Measurements from ENCODE around the gene URI1. TPM values are rescaled to one million over a fixed set of nuclear protein-coding genes. Genes with fewer than 3 reads are reported as not detected.

The URI1 gene
- total RNA-seq, 1 experiment from 2014 or later: 76.2 TPM

DNA sequence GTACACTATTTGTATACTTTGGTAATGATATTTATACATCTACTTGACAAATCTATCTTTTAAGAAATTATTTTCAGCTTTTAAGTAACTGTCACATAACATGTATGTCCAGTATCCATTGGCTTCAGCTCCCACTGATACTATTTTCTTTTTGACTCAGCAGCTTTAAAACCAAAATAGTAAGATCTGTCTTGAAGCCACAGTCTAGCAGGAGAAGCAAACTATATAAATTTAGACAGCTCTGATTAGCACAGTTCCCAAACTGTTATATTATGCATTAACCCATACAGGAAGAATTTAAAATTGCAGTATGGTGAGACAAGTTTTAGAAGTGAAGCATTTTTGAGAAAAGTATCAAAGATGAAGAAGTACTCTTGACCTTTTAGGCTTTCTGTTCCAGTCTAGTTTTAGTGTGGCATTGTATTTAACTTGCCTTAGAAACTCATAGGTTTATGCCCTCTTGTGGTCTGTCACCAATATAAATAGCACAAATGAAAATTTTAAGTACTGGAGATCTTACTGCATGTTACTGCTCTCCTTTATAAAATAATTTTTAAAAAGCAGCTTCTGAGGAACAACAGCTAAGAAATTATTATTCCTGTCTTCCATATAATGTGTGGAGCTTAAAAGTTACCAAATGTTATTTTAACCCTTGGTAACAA is 24.7 kb downstream of the URI1 start:
- H3K4me3 ChIP-seq: no peak overlapping the region
- no peaks in the 10 kb centered on the region for H3K36me3 ChIP-seq
- peaks cover 11% of the 10 kb centered on the region for H3K4me1 ChIP-seq (replicated peaks)
- H3K27me3 ChIP-seq (replicated peaks): no peaks in the 10 kb centered on the region
- H3K9me3 ChIP-seq (replicated peaks): no peaks in the 10 kb centered on the region
- no peak overlapping the region for H3K27ac ChIP-seq
- peak in 1 of 2 experiments; percentile 23 for DNase-seq (ENCODE audit: low read depth in 1 of 2, low spot score in 2 of 2)

DNA sequence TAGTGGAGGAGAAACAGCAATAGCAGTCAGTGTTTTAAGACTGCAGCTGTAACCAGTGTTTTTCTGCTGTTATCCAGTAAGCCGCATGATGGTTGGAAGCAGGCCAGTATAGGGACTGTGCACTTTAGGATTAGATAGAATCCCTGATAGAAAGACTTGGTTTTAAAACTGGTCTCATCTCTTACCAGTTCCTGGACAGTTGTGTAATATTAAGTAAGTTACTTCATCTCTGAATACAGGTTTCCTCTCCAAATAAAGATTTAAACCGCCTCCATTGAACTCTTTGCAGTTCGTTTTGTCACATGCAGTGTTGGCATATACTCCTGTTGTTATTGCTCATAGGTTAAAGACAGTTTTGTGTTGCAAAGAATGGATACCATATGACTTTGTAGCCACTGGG is 25.6 kb downstream of the URI1 start:
- no peaks in the 10 kb centered on the region for H3K27me3 ChIP-seq (replicated peaks)
- H3K27ac ChIP-seq: no peak overlapping the region
- peaks cover 11% of the 10 kb centered on the region for H3K4me1 ChIP-seq (replicated peaks)
- H3K4me3 ChIP-seq: no peak overlapping the region
- no peak for DNase-seq (ENCODE audit: low read depth in 1 of 2, low spot score in 2 of 2)
- H3K36me3 ChIP-seq: no peaks in the 10 kb centered on the region
- no peaks in the 10 kb centered on the region for H3K9me3 ChIP-seq (replicated peaks)

DNA sequence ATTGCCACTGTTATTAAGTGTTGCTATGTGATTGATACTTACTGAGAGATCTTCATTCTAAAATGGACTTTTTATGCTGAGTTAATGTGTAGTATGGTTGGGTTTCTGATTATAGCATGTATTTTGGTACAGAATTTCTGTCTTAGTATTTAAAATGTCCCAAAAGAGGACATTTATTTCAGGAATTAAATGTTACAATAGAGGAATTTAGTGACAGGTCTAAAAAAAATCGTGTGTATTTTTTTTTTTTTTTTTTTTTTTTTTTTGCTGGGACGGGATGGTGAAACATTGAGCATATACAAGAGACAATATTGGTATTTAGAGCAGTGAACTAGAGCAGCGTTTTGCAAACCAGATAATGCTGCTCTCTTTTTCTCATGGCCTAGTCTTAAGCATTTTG is 27.9 kb downstream of the URI1 start:
- H3K27ac ChIP-seq: no peak overlapping the region
- no peaks in the 10 kb centered on the region for H3K27me3 ChIP-seq (replicated peaks)
- no peak for DNase-seq (ENCODE audit: low read depth in 1 of 2, low spot score in 2 of 2)
- H3K9me3 ChIP-seq (replicated peaks): no peaks in the 10 kb centered on the region
- no peaks in the 10 kb centered on the region for H3K36me3 ChIP-seq
- H3K4me3 ChIP-seq: no peak overlapping the region
- peaks cover 10% of the 10 kb centered on the region for H3K4me1 ChIP-seq (replicated peaks)

DNA sequence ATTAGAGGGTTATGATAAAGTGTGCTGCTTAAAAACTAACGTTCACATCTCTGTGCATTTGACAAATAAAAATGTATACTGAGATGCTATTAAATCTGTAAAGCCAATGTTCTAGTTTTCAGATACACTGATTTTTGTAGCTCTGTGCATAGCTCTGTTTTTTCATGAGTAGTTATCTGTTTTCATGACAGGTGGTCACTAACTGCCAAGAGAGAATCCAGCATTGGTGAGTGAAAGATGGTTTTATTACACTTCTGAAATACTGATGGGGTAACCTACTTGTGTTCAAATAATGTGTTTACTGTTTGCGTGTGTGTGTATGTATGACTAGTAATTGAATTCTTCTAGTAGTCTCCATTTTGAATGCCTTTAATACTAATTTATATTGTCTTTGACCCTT is 29.0 kb downstream of the URI1 start:
- no peaks in the 10 kb centered on the region; the same call in 1 of the 2 replicates for H3K4me1 ChIP-seq (replicated peaks)
- H3K27ac ChIP-seq: no peak overlapping the region
- no peaks in the 10 kb centered on the region for H3K27me3 ChIP-seq (replicated peaks)
- no peaks in the 10 kb centered on the region for H3K9me3 ChIP-seq (replicated peaks)
- H3K36me3 ChIP-seq: no peaks in the 10 kb centered on the region
- DNase-seq (ENCODE audit: low read depth in 1 of 2, low spot score in 2 of 2): no peak
- H3K4me3 ChIP-seq: no peak overlapping the region

DNA sequence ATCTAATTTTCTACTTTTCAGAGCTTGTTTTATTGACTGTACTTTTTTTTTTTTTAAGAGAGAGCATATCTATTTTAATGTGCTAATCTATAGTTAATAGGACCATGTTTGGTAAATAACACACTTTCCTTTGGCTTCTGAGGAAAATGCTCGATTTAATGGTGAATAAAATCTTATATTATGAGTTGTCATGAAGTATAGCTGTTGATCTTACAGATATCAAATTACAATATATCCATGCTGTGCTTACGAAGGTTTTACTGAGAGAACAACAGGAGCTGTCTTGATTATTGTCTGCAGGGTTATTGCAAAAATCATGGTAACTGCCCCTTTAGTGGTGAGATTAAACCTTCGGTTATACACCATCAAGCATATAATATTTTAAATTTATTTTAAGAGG is 29.6 kb downstream of the URI1 start:
- Histone ChIP-seq H3K27ac (no peak overlapping the region), H3K4me3 (no peak overlapping the region), H3K36me3 (no peaks in the 10 kb centered on the region), H3K4me1 (replicated peaks) (no peaks in the 10 kb centered on the region), H3K27me3 (replicated peaks) (no peaks in the 10 kb centered on the region), H3K9me3 (replicated peaks) (no peaks in the 10 kb centered on the region)
- DNase-seq (ENCODE audit: low read depth in 1 of 2, low spot score in 2 of 2): no peak

DNA sequence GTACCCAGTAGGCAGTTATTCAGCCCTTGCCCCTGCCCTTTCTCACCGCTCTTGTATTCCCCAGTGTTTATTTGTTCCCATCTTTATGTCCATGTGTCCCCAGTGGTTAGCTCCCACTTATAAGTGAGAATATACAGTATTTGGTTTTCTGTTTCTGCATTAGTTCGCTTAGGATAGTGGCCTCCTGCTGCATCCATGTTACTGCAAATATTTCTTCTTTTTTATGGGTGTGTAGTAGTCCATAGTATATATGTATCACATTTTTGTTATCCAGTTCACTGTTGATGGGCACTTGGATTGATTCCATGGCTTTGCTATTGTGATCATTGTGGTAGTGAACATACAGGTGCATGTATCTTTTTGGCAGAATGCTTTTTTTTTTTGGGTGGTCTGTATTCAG is 32.7 kb downstream of the URI1 start:
- H3K27ac ChIP-seq: no peak overlapping the region
- H3K27me3 ChIP-seq (replicated peaks): no peaks in the 10 kb centered on the region
- H3K4me1 ChIP-seq (replicated peaks): no peaks in the 10 kb centered on the region
- H3K4me3 ChIP-seq: no peak overlapping the region
- H3K9me3 ChIP-seq (replicated peaks): no peaks in the 10 kb centered on the region
- no peak for DNase-seq (ENCODE audit: low read depth in 1 of 2, low spot score in 2 of 2)
- no peaks in the 10 kb centered on the region for H3K36me3 ChIP-seq

DNA sequence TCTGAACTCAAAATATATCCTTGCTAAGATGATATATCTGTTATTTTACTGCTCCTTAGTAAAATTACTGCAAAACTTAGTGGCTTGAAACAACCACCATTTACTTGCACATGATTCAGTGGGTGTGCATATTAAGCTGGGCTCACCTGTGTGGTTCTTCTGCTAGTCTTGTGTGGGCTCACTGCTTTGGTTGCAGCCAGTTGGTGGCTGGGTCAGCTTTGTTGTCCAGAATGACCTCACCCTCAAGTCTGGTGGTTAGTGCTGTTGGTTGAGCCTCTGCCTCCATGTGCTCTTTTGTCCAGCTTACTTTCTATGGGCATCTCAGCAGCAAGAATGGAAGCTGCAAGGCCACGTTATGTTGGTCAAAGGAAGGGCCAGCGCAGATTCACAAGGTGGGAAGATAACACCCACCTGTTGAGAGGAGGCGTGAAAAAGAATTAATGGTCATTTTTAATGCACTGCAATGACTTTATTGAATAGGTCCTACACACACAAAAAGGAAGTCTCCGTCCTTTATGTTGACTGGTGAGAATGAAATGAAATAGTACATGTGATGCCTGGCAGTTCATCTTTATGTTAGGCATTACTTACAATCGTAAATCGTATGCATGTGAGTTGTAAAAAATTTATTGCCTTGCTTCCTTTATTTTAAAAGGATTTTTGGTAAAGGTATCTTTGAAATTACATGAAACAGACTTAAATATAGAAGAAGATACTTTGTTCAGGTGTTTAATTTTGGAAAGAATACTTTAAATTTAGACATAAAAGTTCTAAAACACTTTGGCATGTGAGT is 34.3 kb downstream of the URI1 start:
- no peak for DNase-seq (ENCODE audit: low read depth in 1 of 2, low spot score in 2 of 2)
- no peaks in the 10 kb centered on the region for H3K9me3 ChIP-seq (replicated peaks)
- no peak overlapping the region for H3K4me3 ChIP-seq
- no peak overlapping the region for H3K27ac ChIP-seq
- no peaks in the 10 kb centered on the region for H3K4me1 ChIP-seq (replicated peaks)
- no peaks in the 10 kb centered on the region for H3K36me3 ChIP-seq
- H3K27me3 ChIP-seq (replicated peaks): no peaks in the 10 kb centered on the region

DNA sequence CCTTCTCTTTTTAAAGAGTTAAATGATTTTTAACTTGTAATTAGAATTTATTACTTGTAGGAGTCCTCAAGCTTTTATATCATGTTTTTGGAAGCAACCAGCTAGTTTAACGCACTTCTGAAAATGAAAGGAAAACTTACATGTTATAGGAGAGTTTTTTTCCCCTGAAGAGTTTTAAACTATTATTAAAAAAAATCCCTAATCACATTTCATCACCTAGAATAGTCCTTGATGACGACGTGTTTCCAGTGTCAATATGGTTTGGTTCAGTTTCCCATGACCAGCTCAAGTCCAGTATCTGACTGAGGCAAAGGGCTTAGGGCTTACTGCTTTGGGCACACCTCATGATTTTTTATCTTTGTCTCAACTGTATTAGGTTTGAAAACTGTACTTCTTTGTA is 36.0 kb downstream of the URI1 start:
- DNase-seq (ENCODE audit: low read depth in 1 of 2, low spot score in 2 of 2): no peak
- Histone ChIP-seq H3K36me3 (no peaks in the 10 kb centered on the region), H3K4me3 (no peak overlapping the region), H3K27ac (no peak overlapping the region), H3K4me1 (replicated peaks) (no peaks in the 10 kb centered on the region), H3K9me3 (replicated peaks) (no peaks in the 10 kb centered on the region), H3K27me3 (replicated peaks) (no peaks in the 10 kb centered on the region)

DNA sequence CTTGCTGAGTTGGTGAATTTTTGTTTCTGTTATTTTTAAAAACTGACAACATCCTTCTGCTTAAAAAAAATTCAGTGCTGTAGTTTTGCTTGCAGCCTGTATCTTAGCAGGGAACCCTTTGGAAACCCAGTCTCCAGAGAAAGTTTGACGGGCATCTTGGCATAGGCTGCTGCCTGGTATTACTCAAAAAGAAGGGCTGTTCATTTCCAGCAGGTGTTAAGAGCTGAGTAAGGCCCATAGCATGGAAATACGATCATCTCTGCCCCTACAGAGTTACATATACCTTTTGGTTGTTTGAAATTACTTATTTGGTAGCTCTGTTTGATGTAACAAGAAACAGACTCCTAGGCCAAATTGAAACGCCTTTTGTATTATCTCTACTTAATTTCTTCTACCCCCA is 41.5 kb downstream of the URI1 start:
- Histone ChIP-seq H3K36me3 (peaks cover 14% of the 10 kb centered on the region), H3K9me3 (replicated peaks) (no peaks in the 10 kb centered on the region), H3K27me3 (replicated peaks) (no peaks in the 10 kb centered on the region), H3K27ac (no peak overlapping the region), H3K4me3 (no peak overlapping the region), H3K4me1 (replicated peaks) (no peaks in the 10 kb centered on the region)
- no peak for DNase-seq (ENCODE audit: low read depth in 1 of 2, low spot score in 2 of 2)

DNA sequence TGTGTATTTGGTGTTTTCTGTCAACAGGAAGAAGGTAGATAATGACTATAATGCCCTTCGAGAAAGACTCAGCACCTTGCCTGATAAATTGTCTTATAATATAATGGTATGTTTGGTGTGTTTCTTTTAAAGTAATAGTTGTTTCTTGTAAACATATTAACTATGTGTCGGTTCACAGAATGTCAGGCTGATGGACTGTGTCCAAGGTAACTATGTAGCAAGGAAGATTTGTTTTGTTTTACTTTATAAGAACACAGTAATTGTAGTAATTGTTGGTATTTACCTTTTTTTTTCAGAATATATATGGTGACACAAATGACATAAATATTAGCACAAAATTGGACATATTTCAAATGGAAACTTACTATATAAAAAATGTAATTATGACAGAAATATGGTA is 43.2 kb downstream of the URI1 start:
- peaks cover 16% of the 10 kb centered on the region for H3K36me3 ChIP-seq
- H3K9me3 ChIP-seq (replicated peaks): no peaks in the 10 kb centered on the region
- no peak overlapping the region for H3K27ac ChIP-seq
- no peak for DNase-seq (ENCODE audit: low read depth in 1 of 2, low spot score in 2 of 2)
- H3K27me3 ChIP-seq (replicated peaks): no peaks in the 10 kb centered on the region
- no peak overlapping the region for H3K4me3 ChIP-seq
- no peaks in the 10 kb centered on the region for H3K4me1 ChIP-seq (replicated peaks)

DNA sequence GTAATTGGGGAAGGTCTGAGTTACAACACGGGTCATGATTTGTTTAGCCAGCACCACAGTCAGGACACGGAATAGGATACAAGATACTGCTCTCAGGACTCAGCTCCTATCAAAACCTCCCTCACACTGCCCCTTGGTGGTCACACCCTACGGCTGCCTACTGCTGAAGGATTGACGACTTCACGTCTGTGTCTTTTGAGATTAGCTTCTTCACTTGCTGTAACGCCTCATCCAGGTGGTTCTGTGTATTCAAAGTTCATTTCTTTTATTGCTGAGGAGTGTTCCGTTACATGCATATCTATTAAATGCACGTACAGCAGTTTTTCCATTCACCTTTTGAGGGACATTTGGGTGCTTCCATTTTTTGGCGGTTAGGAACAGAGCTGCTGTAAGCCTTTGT is 46.3 kb downstream of the URI1 start:
- Histone ChIP-seq H3K4me3 (no peak overlapping the region), H3K4me1 (replicated peaks) (no peaks in the 10 kb centered on the region), H3K27me3 (replicated peaks) (no peaks in the 10 kb centered on the region), H3K36me3 (peaks cover 23% of the 10 kb centered on the region), H3K9me3 (replicated peaks) (peaks cover 3% of the 10 kb centered on the region; the same call in 1 of the 2 replicates), H3K27ac (no peak overlapping the region)
- no peak for DNase-seq (ENCODE audit: low read depth in 1 of 2, low spot score in 2 of 2)

DNA sequence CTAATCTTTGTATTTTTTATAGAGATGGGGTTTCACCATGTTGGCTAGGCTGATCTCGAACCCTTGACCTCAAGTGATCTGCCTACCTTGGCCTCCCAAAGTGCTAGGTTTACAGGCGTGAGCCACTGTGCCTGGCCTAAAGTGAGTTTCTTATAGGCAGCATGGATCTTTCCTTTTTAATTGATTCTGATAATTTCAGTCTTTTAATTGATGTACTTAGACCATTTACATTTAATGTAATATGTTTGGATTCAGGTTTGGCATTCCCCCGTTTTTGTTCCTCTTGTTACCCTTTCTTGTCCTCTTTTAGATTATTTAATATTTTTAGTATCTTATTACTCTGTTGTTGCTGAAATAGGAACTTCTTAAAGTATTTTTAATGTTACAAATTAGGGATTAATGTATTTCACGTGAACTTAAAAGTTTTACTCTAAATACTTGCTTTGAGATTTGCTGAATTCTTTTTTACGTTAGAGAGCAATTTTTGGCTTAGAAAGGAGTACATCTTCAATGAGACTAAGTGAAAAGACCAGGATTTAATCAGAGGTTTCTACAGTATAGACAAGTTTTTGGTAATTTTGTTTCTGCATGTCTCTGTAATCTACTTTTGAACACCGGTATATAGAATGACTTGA is 50.3 kb downstream of the URI1 start:
- no peak for DNase-seq (ENCODE audit: low read depth in 1 of 2, low spot score in 2 of 2)
- peaks cover 3% of the 10 kb centered on the region; the same call in 1 of the 2 replicates for H3K9me3 ChIP-seq (replicated peaks)
- H3K27me3 ChIP-seq (replicated peaks): no peaks in the 10 kb centered on the region
- H3K4me3 ChIP-seq: no peak overlapping the region
- no peaks in the 10 kb centered on the region for H3K4me1 ChIP-seq (replicated peaks)
- H3K27ac ChIP-seq: no peak overlapping the region
- H3K36me3 ChIP-seq: peaks cover 21% of the 10 kb centered on the region

DNA sequence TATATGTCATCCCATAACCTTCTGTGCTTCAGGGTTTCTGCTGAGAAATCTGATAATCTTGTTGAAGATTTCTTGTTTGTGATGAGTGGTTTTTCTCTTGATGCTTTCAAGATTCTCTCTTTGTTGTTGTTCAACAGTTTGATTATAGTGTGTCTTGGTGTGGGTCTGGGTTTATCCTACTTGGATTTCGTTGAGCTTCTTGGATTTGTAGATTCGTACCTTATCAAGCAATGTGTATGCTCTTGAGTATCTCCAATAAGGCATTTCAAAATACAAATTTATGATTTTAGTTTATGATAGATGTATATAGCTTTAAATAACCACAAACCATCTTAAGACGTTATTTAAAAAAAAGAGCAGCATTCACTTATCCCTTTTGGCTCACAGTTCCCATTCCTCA is 57.5 kb downstream of the URI1 start:
- no peaks in the 10 kb centered on the region; the same call in none of the 2 replicates for H3K36me3 ChIP-seq
- no peak overlapping the region for H3K27ac ChIP-seq
- no peaks in the 10 kb centered on the region for H3K9me3 ChIP-seq (replicated peaks)
- no peaks in the 10 kb centered on the region for H3K27me3 ChIP-seq (replicated peaks)
- no peaks in the 10 kb centered on the region for H3K4me1 ChIP-seq (replicated peaks)
- no peak for DNase-seq (ENCODE audit: low read depth in 1 of 2, low spot score in 2 of 2)
- no peak overlapping the region for H3K4me3 ChIP-seq

DNA sequence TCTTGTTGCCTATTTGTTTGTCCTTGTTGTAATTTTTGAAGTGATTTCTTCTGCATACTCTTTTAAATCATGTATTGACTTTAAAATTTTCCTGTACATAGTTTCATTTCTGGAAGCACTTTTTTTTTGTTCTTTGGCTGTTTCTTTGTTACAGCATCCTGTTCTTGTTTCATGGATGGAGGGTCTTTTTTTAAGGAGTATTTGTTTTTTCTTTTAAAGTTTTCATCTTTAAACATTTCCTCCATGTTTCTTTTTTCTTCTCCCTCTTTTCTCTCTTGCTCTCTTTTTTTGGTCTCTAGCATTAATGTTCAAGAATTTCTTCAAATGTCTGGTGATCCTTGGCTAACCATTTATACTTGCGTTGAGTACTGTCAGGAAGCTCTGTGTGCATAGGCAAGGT is 58.8 kb downstream of the URI1 start:
- DNase-seq (ENCODE audit: low read depth in 1 of 2, low spot score in 2 of 2): no peak
- no peaks in the 10 kb centered on the region for H3K27me3 ChIP-seq (replicated peaks)
- H3K36me3 ChIP-seq: peaks cover 4% of the 10 kb centered on the region
- no peak overlapping the region for H3K4me3 ChIP-seq
- H3K4me1 ChIP-seq (replicated peaks): no peaks in the 10 kb centered on the region
- H3K27ac ChIP-seq: no peak overlapping the region
- no peaks in the 10 kb centered on the region for H3K9me3 ChIP-seq (replicated peaks)

All from SJSA1 (cell line).